ENCODE data around the gene FARS2. TPM values are rescaled to one million over a fixed set of nuclear protein-coding genes. Genes with fewer than 3 reads are reported as not detected.

Gene FARS2
- total and polyA plus RNA-seq, 2 of the 13 experiments (the other 11 are each of a cell fraction or from before 2014, with no cell fraction given): 15.4 to 26.0 TPM

- in situ Hi-C loops (cut with HindIII; ENCODE audit: extremely low pct_ligation_motif_present, low pct_unique_long_range_greater_than_20kb) (no loop called here), intact Hi-C loops (cut with micrococcal nuclease; ENCODE audit: unreplicated experiment) (no loop called here)
- POLR2A ChIA-PET: no interaction called here
- no peaks in the 10 kb centered on the region for H3K36me3 ChIP-seq (replicated peaks in 1 of 2; ENCODE audit: control insufficient read depth in 1 of 2, insufficient read depth in 2 of 2, low read length in 2 of 2)
- FAIRE-seq: no peak
- no TSS peak for BruUV-seq (replicated peaks)
- H3K9ac ChIP-seq (ENCODE audit: insufficient read depth, low read depth, low read length): no peak overlapping the region
- TF ChIP-seq DNMT1 (CRISPR knock-in tag; IDR thresholded peaks at IDR 0.05): no peak
- H3K4me2 ChIP-seq (ENCODE audit: low read depth, low read length): no peak overlapping the region
- no peak overlapping the region for H3K4me3 ChIP-seq (replicated peaks in 1 of 3; ENCODE audit: insufficient read depth in 1 of 3, low read depth in 2 of 3, low read length in 3 of 3)
- CTCF ChIA-PET (ENCODE audit: low intra/inter-chr PET ratio, low total read pairs): no interaction called here
- no peaks in the 10 kb centered on the region for H3K79me2 ChIP-seq (ENCODE audit: insufficient read depth, low read length)
- no peak for ATAC-seq
- no peak overlapping the region for H2AFZ ChIP-seq (ENCODE audit: low read length)
- no peaks in the 10 kb centered on the region for H3K9me3 ChIP-seq (ENCODE audit: low read length)
- H3K4me1 ChIP-seq (ENCODE audit: insufficient read depth, low read length): peaks cover 10% of the 10 kb centered on the region
- whole genome bisulfite sequencing (ENCODE audit: low lambda C conversion rate): 98% methylated on average over 17 of the region's 17 CpGs
- no peaks in the 10 kb centered on the region for H4K20me1 ChIP-seq (ENCODE audit: insufficient read depth, low read length)
- no peak overlapping the region for H3K27ac ChIP-seq (ENCODE audit: extremely low read length, insufficient read depth, low read length)
- DNase-seq (ENCODE audit: low spot score): no peak
- no peaks in the 10 kb centered on the region for H3K27me3 ChIP-seq (ENCODE audit: control insufficient read depth in 1 of 2, insufficient read depth in 2 of 2, low read length in 2 of 2)
Observed at GRCh38 chr6:5707281-5708045, 446.1 kb downstream of the FARS2 start.

GRCh38 chr6:5710516-5710915 is 449.2 kb downstream of the FARS2 start:
- Histone ChIP-seq H3K4me2 (ENCODE audit: low read depth, low read length) (no peak overlapping the region), H3K4me3 (replicated peaks in 1 of 3; ENCODE audit: insufficient read depth in 1 of 3, low read depth in 2 of 3, low read length in 3 of 3) (no peak overlapping the region), H3K9me3 (ENCODE audit: low read length) (no peaks in the 10 kb centered on the region), H4K20me1 (ENCODE audit: insufficient read depth, low read length) (0 out of 2 replicates have a peak, but pooled peaks cover 3% of the 10 kb centered on the region), H3K27me3 (ENCODE audit: control insufficient read depth in 1 of 2, insufficient read depth in 2 of 2, low read length in 2 of 2) (no peaks in the 10 kb centered on the region), H3K27ac (ENCODE audit: extremely low read length, insufficient read depth, low read length) (no peak overlapping the region), H3K79me2 (ENCODE audit: insufficient read depth, low read length) (no peaks in the 10 kb centered on the region), H3K4me1 (ENCODE audit: insufficient read depth, low read length) (peaks cover 25% of the 10 kb centered on the region), H3K36me3 (replicated peaks in 1 of 2; ENCODE audit: control insufficient read depth in 1 of 2, insufficient read depth in 2 of 2, low read length in 2 of 2) (no peaks in the 10 kb centered on the region), H3K9ac (ENCODE audit: insufficient read depth, low read depth, low read length) (no peak overlapping the region), H2AFZ (ENCODE audit: low read length) (no peak overlapping the region)
- WGBS (ENCODE audit: low lambda C conversion rate): 90% methylated on average over 14 of the region's 14 CpGs
- DNase-seq (ENCODE audit: low spot score): no peak
- in situ Hi-C loops (cut with HindIII; ENCODE audit: extremely low pct_ligation_motif_present, low pct_unique_long_range_greater_than_20kb): no loop called here
- intact Hi-C loops (cut with micrococcal nuclease; ENCODE audit: unreplicated experiment): no loop called here
- BruUV-seq (replicated peaks): no TSS peak
- ChIA-PET CTCF (ENCODE audit: low intra/inter-chr PET ratio, low total read pairs) (no interaction called here), POLR2A (no interaction called here)
- ATAC-seq: no peak
- no peak for FAIRE-seq
- no peak for TF ChIP-seq ATF5 (CRISPR knock-in tag; IDR thresholded peaks at IDR 0.05; ENCODE audit: low read depth)
- TF ChIP-seq PRDM10 (CRISPR knock-in tag; IDR thresholded peaks at IDR 0.05; ENCODE audit: low read depth): no peak
- TF ChIP-seq CBFB (CRISPR knock-in tag; IDR thresholded peaks at IDR 0.05): no peak
- TF ChIP-seq NFRKB (IDR thresholded peaks at IDR 0.05): no peak
- TF ChIP-seq LBX2 (CRISPR knock-in tag; IDR thresholded peaks at IDR 0.05; ENCODE audit: borderline replicate concordance): no peak

Measured in HepG2 (cell line).